ENCODE results near the gene ANKRD26. TPM values are rescaled to one million over a fixed set of nuclear protein-coding genes. Genes with fewer than 3 reads are reported as not detected.
A peak's percentile ranks its signal among the peaks of the same experiment; 100 is the strongest.

Gene ANKRD26
- 15.2 and 16.9 TPM in 2 replicates for total RNA-seq (2021)
- percentile 77 among the genes with signal in this experiment for Bru-seq, nascent RNA
- percentile 79 among the genes with signal in this experiment for BruChase-seq, experiment 1, labeled RNA remaining after a 2-hour chase
- percentile 72 among the genes with signal in this experiment for BruChase-seq, experiment 2, labeled RNA remaining after a 6-hour chase
- long read RNA-seq, full-length matches to known transcripts = 4 of 16 reads
- long read RNA-seq, partial matches to known transcripts = 7 of 16 reads
- long read RNA-seq, other reads (novel, unspliced or antisense) = 5 of 16 reads

- Histone ChIP-seq H3K9me3 (ENCODE audit: low read depth, low read length, poor library complexity, severe bottlenecking) (no peaks in the 10 kb centered on the region), H3K4me1 (ENCODE audit: insufficient read depth, low read length, poor library complexity, severe bottlenecking) (no peaks in the 10 kb centered on the region), H3K36me3 (ENCODE audit: insufficient read depth, low read length, poor library complexity, severe bottlenecking) (no peaks in the 10 kb centered on the region), H3K4me3 (ENCODE audit: low read depth, low read length, poor library complexity, severe bottlenecking) (peak within 1 kb of the TSS; percentile 77), H3K27me3 (replicated peaks; ENCODE audit: insufficient read depth, low read depth, low read length, poor library complexity) (no peaks in the 10 kb centered on the region), H3K27ac (ENCODE audit: low read depth, low read length, poor library complexity, severe bottlenecking) (peak within 1 kb of the TSS; percentile 92)
- intact Hi-C loops (cut with micrococcal nuclease; ENCODE audit: unreplicated experiment) = no loop called here
- POLR2A ChIA-PET (ENCODE audit: low non-redundant PET) = interaction anchor here (0.6 kb wide), 1 partner anchor 426 kb away, joined by 11 read pairs; no protein-coding TSS in a partner anchor
- TSS peak; percentile 68 for BruUV-seq (replicated peaks)
- DNase-seq (ENCODE audit: low spot score) = peak; percentile 99
- no peak for TF ChIP-seq CTCF (conservative IDR thresholded peaks at IDR 0.05; ENCODE audit: low read depth, low read length)
- TF ChIP-seq EZH2 (IDR thresholded peaks at IDR 0.05; ENCODE audit: borderline replicate concordance, low read depth, low read length, poor library complexity, severe bottlenecking) = no peak
- CTCF ChIA-PET = interaction anchor here (0.5 to 0.6 kb wide), 2 partner anchors 20 to 54 kb away, joined by 4 read pairs; partner anchors contain the start of gene YME1L1
Observed at GRCh38 chr10:27099916-27100812, at the start of gene ANKRD26. TSS of gene ANKRD26 (minus strand) at chr10:27100494. CDS start at chr10:27100326, 168 bp downstream.

GRCh38 chr10:27147701-27148100, 47.4 kb upstream of the ANKRD26 start:
- CTCF ChIA-PET = no interaction called here
- Histone ChIP-seq H3K27me3 (replicated peaks; ENCODE audit: insufficient read depth, low read depth, low read length, poor library complexity) (no peaks in the 10 kb centered on the region), H3K4me1 (ENCODE audit: insufficient read depth, low read length, poor library complexity, severe bottlenecking) (peaks cover 6% of the 10 kb centered on the region), H3K27ac (ENCODE audit: low read depth, low read length, poor library complexity, severe bottlenecking) (no peak overlapping the region), H3K9me3 (ENCODE audit: low read depth, low read length, poor library complexity, severe bottlenecking) (no peaks in the 10 kb centered on the region), H3K4me3 (ENCODE audit: low read depth, low read length, poor library complexity, severe bottlenecking) (no peak overlapping the region), H3K36me3 (ENCODE audit: insufficient read depth, low read length, poor library complexity, severe bottlenecking) (peaks cover 60% of the 10 kb centered on the region)
- no peak for TF ChIP-seq CTCF (conservative IDR thresholded peaks at IDR 0.05; ENCODE audit: low read depth, low read length)
- no peak for TF ChIP-seq EZH2 (IDR thresholded peaks at IDR 0.05; ENCODE audit: borderline replicate concordance, low read depth, low read length, poor library complexity, severe bottlenecking)
- DNase-seq (ENCODE audit: low spot score) = no peak
- intact Hi-C loops (cut with micrococcal nuclease; ENCODE audit: unreplicated experiment) = no loop called here
- no TSS peak for BruUV-seq (replicated peaks)
- POLR2A ChIA-PET (ENCODE audit: low non-redundant PET) = no interaction called here

- TF ChIP-seq CTCF (conservative IDR thresholded peaks at IDR 0.05; ENCODE audit: low read depth, low read length) = no peak
- TF ChIP-seq EZH2 (IDR thresholded peaks at IDR 0.05; ENCODE audit: borderline replicate concordance, low read depth, low read length, poor library complexity, severe bottlenecking) = no peak
- DNase-seq (ENCODE audit: low spot score) = no peak
- BruUV-seq (replicated peaks) = no TSS peak
- ChIA-PET POLR2A (ENCODE audit: low non-redundant PET) (interaction anchor here (0.7 kb wide), 1 partner anchor 57 kb away, joined by 3 read pairs; no protein-coding TSS in a partner anchor), CTCF (no interaction called here)
- no peaks in the 10 kb centered on the region for H3K27me3 ChIP-seq (replicated peaks; ENCODE audit: insufficient read depth, low read depth, low read length, poor library complexity)
- H3K9me3 ChIP-seq (ENCODE audit: low read depth, low read length, poor library complexity, severe bottlenecking) = no peaks in the 10 kb centered on the region
- no peak overlapping the region for H3K4me3 ChIP-seq (ENCODE audit: low read depth, low read length, poor library complexity, severe bottlenecking)
- intact Hi-C loops (cut with micrococcal nuclease; ENCODE audit: unreplicated experiment) = no loop called here
- no peak overlapping the region for H3K27ac ChIP-seq (ENCODE audit: low read depth, low read length, poor library complexity, severe bottlenecking)
- H3K4me1 ChIP-seq (ENCODE audit: insufficient read depth, low read length, poor library complexity, severe bottlenecking) = no peaks in the 10 kb centered on the region
- peaks cover 73% of the 10 kb centered on the region for H3K36me3 ChIP-seq (ENCODE audit: insufficient read depth, low read length, poor library complexity, severe bottlenecking)
Observed at GRCh38 chr10:27145937-27146336, 45.6 kb upstream of the ANKRD26 start.

Data from A673 (cell line).